ENCODE data around the gene CALCOCO1. TPM values are rescaled to one million over a fixed set of nuclear protein-coding genes. Genes with fewer than 3 reads are reported as not detected.

CALCOCO1 gene
- total and polyA plus RNA-seq, 9 of the 15 experiments (the other 6 are each of a cell fraction or from before 2014, with no cell fraction given) = 1.9 to 31.8 (median 11.0) TPM

DNA sequence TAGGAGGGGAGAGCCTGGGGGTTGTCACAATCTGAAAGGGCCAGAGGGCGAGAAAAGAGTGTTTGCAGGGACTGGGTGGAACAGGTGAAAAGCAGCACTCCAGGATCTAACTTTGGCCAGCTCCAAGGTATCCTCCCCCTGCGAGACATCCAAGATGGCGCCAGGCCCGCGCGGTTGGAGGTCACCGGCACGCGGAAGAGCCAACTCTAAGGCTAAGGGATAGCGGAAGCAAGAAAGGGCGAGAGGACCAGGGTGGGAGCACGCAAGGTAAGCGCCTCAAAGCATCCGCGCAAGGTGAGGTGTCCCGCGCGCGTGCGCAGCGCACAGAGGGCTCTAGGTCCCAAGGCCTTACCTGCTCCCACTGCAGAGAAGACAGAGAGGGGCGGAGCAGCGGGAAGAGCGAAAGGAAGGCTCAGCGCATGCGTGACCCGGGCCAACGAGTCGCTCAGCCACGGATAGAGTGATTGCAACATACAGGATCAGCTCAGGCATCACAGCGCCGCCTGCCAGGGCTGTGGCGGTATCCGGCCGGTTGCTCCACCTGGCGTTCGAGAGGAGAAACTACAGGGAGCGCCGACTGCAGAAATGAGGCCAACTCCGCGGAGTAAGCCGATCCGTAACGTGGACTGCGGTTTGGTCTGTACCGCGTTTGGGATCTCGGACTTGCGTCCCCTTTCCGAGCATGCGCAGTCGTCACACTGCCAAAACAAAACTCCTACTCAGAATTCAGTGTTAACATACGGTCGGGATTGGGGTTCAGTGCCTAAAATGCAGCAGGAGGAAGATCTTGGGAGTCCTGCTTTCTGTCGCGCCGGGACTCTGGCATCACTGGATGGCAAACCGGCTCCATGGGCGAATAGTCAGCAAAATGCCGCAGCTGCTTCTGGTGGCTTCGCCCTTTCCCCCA is 51.3 kb downstream of the CALCOCO1 start, which contains the start of gene ATP5MC2 (continued):
- TF ChIP-seq, protein P1, sequence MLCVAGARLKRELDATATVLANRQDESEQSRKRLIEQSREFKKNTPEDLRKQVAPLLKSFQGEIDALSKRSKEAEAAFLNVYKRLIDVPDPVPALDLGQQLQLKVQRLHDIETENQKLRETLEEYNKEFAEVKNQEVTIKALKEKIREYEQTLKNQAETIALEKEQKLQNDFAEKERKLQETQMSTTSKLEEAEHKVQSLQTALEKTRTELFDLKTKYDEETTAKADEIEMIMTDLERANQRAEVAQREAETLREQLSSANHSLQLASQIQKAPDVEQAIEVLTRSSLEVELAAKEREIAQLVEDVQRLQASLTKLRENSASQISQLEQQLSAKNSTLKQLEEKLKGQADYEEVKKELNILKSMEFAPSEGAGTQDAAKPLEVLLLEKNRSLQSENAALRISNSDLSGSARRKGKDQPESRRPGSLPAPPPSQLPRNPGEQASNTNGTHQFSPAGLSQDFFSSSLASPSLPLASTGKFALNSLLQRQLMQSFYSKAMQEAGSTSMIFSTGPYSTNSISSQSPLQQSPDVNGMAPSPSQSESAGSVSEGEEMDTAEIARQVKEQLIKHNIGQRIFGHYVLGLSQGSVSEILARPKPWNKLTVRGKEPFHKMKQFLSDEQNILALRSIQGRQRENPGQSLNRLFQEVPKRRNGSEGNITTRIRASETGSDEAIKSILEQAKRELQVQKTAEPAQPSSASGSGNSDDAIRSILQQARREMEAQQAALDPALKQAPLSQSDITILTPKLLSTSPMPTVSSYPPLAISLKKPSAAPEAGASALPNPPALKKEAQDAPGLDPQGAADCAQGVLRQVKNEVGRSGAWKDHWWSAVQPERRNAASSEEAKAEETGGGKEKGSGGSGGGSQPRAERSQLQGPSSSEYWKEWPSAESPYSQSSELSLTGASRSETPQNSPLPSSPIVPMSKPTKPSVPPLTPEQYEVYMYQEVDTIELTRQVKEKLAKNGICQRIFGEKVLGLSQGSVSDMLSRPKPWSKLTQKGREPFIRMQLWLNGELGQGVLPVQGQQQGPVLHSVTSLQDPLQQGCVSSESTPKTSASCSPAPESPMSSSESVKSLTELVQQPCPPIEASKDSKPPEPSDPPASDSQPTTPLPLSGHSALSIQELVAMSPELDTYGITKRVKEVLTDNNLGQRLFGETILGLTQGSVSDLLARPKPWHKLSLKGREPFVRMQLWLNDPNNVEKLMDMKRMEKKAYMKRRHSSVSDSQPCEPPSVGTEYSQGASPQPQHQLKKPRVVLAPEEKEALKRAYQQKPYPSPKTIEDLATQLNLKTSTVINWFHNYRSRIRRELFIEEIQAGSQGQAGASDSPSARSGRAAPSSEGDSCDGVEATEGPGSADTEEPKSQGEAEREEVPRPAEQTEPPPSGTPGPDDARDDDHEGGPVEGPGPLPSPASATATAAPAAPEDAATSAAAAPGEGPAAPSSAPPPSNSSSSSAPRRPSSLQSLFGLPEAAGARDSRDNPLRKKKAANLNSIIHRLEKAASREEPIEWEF (CRISPR knock-in tag; IDR thresholded peaks at IDR 0.05) = no peak
- TF ChIP-seq ILK (tag; IDR thresholded peaks at IDR 0.05; ENCODE audit: borderline replicate concordance, low read depth) (no peak), MAFF (IDR thresholded peaks at IDR 0.05; ENCODE audit: low read length) (no peak), ESRRB (CRISPR knock-in tag; IDR thresholded peaks at IDR 0.05; ENCODE audit: borderline replicate concordance) (no peak), ZNF431 (CRISPR knock-in tag; IDR thresholded peaks at IDR 0.05) (peak; percentile 75), ZFX (CRISPR knock-in tag; IDR thresholded peaks at IDR 0.05) (peak; percentile 99), KLF6 (CRISPR knock-in tag; IDR thresholded peaks at IDR 0.05; ENCODE audit: borderline replicate concordance) (peak; percentile 77; the same call in 1 of the 2 replicates), POLR3A (IDR thresholded peaks at IDR 0.05; ENCODE audit: borderline replicate concordance, extremely low read depth, insufficient read depth, insufficient read length) (no peak), TGIF2 (CRISPR knock-in tag; IDR thresholded peaks at IDR 0.05) (no peak), MYBL2 (IDR thresholded peaks at IDR 0.05; ENCODE audit: low read depth) (no peak), MYBL2 (CRISPR knock-in tag; IDR thresholded peaks at IDR 0.05; ENCODE audit: borderline replicate concordance) (no peak), ZSCAN32 (CRISPR knock-in tag; IDR thresholded peaks at IDR 0.05) (no peak)
- TF ChIP-seq, protein P2, sequence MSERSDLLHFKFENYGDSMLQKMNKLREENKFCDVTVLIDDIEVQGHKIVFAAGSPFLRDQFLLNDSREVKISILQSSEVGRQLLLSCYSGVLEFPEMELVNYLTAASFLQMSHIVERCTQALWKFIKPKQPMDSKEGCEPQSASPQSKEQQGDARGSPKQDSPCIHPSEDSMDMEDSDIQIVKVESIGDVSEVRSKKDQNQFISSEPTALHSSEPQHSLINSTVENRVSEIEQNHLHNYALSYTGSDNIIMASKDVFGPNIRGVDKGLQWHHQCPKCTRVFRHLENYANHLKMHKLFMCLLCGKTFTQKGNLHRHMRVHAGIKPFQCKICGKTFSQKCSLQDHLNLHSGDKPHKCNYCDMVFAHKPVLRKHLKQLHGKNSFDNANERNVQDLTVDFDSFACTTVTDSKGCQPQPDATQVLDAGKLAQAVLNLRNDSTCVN (CRISPR knock-in tag; IDR thresholded peaks at IDR 0.05) = no peak
- TF ChIP-seq, protein P3, sequence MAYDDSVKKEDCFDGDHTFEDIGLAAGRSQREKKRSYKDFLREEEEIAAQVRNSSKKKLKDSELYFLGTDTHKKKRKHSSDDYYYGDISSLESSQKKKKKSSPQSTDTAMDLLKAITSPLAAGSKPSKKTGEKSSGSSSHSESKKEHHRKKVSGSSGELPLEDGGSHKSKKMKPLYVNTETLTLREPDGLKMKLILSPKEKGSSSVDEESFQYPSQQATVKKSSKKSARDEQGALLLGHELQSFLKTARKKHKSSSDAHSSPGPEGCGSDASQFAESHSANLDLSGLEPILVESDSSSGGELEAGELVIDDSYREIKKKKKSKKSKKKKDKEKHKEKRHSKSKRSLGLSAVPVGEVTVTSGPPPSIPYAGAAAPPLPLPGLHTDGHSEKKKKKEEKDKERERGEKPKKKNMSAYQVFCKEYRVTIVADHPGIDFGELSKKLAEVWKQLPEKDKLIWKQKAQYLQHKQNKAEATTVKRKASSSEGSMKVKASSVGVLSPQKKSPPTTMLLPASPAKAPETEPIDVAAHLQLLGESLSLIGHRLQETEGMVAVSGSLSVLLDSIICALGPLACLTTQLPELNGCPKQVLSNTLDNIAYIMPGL (CRISPR knock-in tag; IDR thresholded peaks at IDR 0.05) = 0 out of 2 replicates have a peak, but pooled peaks have one; percentile 78
